Prostate gland (tissue), 2 donors: ENCODE data around the gene SH3D19. TPM values are rescaled to one million over a fixed set of nuclear protein-coding genes. Genes with fewer than 3 reads are reported as not detected.
"Not testable (repeated sequence)": the region's sequence is repeated elsewhere in the genome, so short reads cannot be mapped to it uniquely, and the experiment has no call there.

ENCODE experiments used
- DNase-seq: peaks from one replicate; pipeline ENCODE4 v3.0.0-alpha.2; 2019; ENCODE audit warnings: low spot score
- H3K27ac ChIP-seq, 2 donors: fragments of 200-600 bp; sonication (generic); 2 replicates each; pipeline ENCODE4 v1.5.1; 2017 to 2019
- H3K27me3 ChIP-seq: fragments of 200-600 bp; sonication (generic); replicated peaks from 2 replicates; pipeline ENCODE4 v1.5.1; 2019; ENCODE audit not compliant: insufficient read depth
- H3K36me3 ChIP-seq, 2 donors: fragments of 200-600 bp; sonication (generic); 1 replicate in 1 of 2; 2 replicates in 1 of 2; pipeline versions ENCODE4 v1.5.1 to v1.8.1; 2017 to 2019
- H3K4me1 ChIP-seq: fragments of 200-600 bp; sonication (generic); replicated peaks from 2 replicates; pipeline ENCODE4 v1.5.1; 2019
- H3K4me3 ChIP-seq, 2 donors: fragments of 200-600 bp; sonication (generic); 2 replicates each; pipeline ENCODE4 v1.5.1; 2017 to 2019
- H3K9me3 ChIP-seq: fragments of 200-600 bp; sonication (generic); 2 replicates; pipeline ENCODE4 v1.5.1; 2017
- CTCF ChIP-seq, 4 experiments: fragments of 200-600 bp in 2 of 4; fragments of 450-650 bp in 2 of 4; sonication (generic) in 2 of 4; IDR thresholded peaks; 1 replicate in 3 of 4; 2 replicates in 1 of 4; pipeline ENCODE4 v1.5.1; 2016 to 2019; ENCODE audit warnings: antibody characterized with exemption in 4 of 4, mild to moderate bottlenecking in 2 of 4, moderate library complexity in 2 of 4
- POLR2A ChIP-seq: fragments of 450-650 bp; IDR thresholded peaks from one replicate; pipeline ENCODE4 v1.6.1; 2016; ENCODE audit warnings: antibody characterized with exemption, mild to moderate bottlenecking
- POLR2AphosphoS5 ChIP-seq: sonication (generic); formaldehyde crosslinking; IDR thresholded peaks from one replicate; pipeline ENCODE4 v1.6.1; 2017; ENCODE audit warnings: antibody characterized with exemption
- WGBS: methylation state at CpG from one replicate; pipeline ENCODE4 v1.1.5; 2018; 5-methylcytosine and 5-hydroxymethylcytosine counted together
- intact Hi-C: fragments of 100-400 bp; cut with DNase I; formaldehyde crosslinking; loops from one replicate; pipeline ENCODE4 v1.14.2; 2022
- total RNA-seq, 2 donors: library from RNA; depleted of rRNA; stranded (reverse); fragments of >200 nt; gene quantifications; one replicate each; pipeline ENCODE4 v1.1.0, GENCODE V29; 2016

The SH3D19 gene
- total RNA-seq, 2 donors from 2014 or later: 27.1 to 61.1 TPM

- H3K27ac ChIP-seq: no peak overlapping the region
- DNase-seq: no peak
- H3K9me3 ChIP-seq: no peaks in the 10 kb centered on the region
- intact Hi-C loops: no loop called here
- no peaks in the 10 kb centered on the region for H3K27me3 ChIP-seq
- 95% methylated on average over 2 of the region's 2 CpGs for WGBS
- no peak overlapping the region for H3K4me3 ChIP-seq
- TF ChIP-seq CTCF (IDR thresholded peaks at IDR 0.05) (no peak), POLR2A (no peak), POLR2AphosphoS5 (no peak)
- H3K4me1 ChIP-seq: no peaks in the 10 kb centered on the region
- no peaks in the 10 kb centered on the region for H3K36me3 ChIP-seq
Observed at GRCh38 chr4:151263455-151263854, 62.0 kb downstream of the SH3D19 start.

DNA sequence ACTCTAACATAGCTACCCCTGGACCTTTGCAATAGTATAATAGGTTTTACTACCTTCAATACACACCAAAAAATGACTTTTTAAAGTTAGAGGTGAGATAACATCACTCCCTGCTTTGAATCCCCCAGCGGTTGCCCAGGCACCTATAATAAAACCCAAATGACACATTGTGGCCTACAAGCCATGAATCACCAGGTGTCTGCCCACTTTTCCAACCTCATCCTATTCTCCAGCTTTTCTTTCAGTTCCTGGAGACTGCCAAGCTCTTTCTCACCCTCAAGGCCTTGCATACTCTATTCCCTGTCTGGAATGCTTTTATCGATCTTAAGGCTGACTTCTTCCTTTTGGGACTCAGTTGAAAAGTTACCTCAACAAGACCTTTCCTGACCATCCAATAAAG, 64.9 kb downstream of the SH3D19 start:
- Histone ChIP-seq H3K27me3 (no peaks in the 10 kb centered on the region), H3K36me3 (no peaks in the 10 kb centered on the region), H3K4me3 (no peak overlapping the region), H3K4me1 (no peaks in the 10 kb centered on the region), H3K9me3 (no peaks in the 10 kb centered on the region), H3K27ac (no peak overlapping the region)
- TF ChIP-seq CTCF (IDR thresholded peaks at IDR 0.05) (no peak), POLR2A (no peak), POLR2AphosphoS5 (no peak)
- intact Hi-C loops: no loop called here
- 73% methylated on average over 2 of the region's 2 CpGs for WGBS
- DNase-seq: no peak

- no peak for DNase-seq
- Histone ChIP-seq H3K27me3 (no peaks in the 10 kb centered on the region), H3K27ac (no peak overlapping the region), H3K4me3 (no peak overlapping the region), H3K4me1 (no peaks in the 10 kb centered on the region), H3K36me3 (no peaks in the 10 kb centered on the region), H3K9me3 (no peaks in the 10 kb centered on the region)
- TF ChIP-seq POLR2A (no peak), POLR2AphosphoS5 (no peak), CTCF (IDR thresholded peaks at IDR 0.05) (no peak)
- intact Hi-C loops: no loop called here
- WGBS: 97% methylated on average over 1 of the region's 1 CpG
Observed at GRCh38 chr4:151259752-151260151, 65.7 kb downstream of the SH3D19 start.

DNA sequence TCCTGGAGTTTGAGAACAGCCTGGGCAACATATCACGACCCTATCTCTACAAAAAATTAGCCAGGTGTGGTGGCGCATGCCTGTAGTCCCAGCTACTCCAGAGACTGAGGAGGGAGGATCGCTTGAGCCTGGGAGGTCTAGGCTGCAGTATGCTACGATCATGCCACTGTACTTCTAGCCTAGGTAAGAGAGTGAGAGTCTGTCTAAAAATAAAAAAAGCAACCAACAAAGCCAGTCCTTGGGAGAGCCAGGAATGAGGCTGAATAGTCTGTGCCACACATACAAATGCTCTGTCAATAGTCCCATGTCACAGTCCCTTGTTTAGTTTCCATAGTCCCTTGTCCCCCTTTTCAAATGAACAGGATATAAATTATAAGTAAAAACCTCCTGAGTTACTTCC, 67.7 kb downstream of the SH3D19 start:
- Histone ChIP-seq H3K9me3 (no peaks in the 10 kb centered on the region), H3K4me3 (no peak overlapping the region), H3K4me1 (no peaks in the 10 kb centered on the region), H3K27ac (no peak overlapping the region), H3K36me3 (no peaks in the 10 kb centered on the region), H3K27me3 (no peaks in the 10 kb centered on the region)
- intact Hi-C loops: no loop called here
- 87% methylated on average over 4 of the region's 4 CpGs for WGBS
- no peak for TF ChIP-seq POLR2AphosphoS5
- TF ChIP-seq CTCF (IDR thresholded peaks at IDR 0.05): no peak
- no peak for TF ChIP-seq POLR2A
- DNase-seq: no peak

GRCh38 chr4:151256134-151256533, 69.3 kb downstream of the SH3D19 start:
- Histone ChIP-seq H3K4me3 (no peak overlapping the region), H3K9me3 (no peaks in the 10 kb centered on the region), H3K4me1 (no peaks in the 10 kb centered on the region), H3K36me3 (no peaks in the 10 kb centered on the region), H3K27ac (no peak overlapping the region), H3K27me3 (no peaks in the 10 kb centered on the region)
- intact Hi-C loops: no loop called here
- DNase-seq: no peak
- 69% methylated on average over 2 of the region's 2 CpGs for WGBS
- no peak for TF ChIP-seq CTCF (IDR thresholded peaks at IDR 0.05)
- TF ChIP-seq POLR2A: no peak
- no peak for TF ChIP-seq POLR2AphosphoS5

DNA sequence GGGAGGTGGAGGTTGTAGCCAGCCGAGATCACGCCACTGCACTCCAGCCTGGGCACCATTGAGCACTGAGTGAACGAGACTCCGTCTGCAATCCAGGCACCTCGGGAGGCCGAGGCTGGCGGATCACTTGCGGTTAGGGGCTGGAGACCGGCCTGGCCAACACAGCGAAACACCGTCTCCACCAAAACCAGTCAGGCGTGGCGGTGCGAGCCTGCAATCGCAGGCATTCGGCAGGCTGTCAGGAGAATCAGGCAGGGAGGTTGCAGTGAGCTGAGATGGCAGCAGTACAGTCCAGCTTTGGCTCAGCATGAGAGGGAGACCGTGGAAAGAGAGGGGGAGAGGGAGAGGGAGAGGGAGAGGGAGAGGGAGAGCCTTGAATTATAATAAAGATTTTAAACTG, 69.7 kb downstream of the SH3D19 start:
- H3K36me3 ChIP-seq, H3K9me3 ChIP-seq, DNase-seq, H3K4me1 ChIP-seq, intact Hi-C loops, H3K4me3 ChIP-seq, H3K27me3 ChIP-seq, H3K27ac ChIP-seq: not testable (repeated sequence)
- 76% methylated on average over 14 of the region's 17 CpGs for WGBS

- DNase-seq, intact Hi-C loops, H3K9me3 ChIP-seq, H3K4me3 ChIP-seq, H3K36me3 ChIP-seq, H3K27ac ChIP-seq, H3K4me1 ChIP-seq, H3K27me3 ChIP-seq: not testable (repeated sequence)
- WGBS: 99% methylated on average over 14 of the region's 28 CpGs
Observed at GRCh38 chr4:151255226-151255625, 70.2 kb downstream of the SH3D19 start.
